Measurements from ENCODE around the gene SLC7A8. TPM values are rescaled to one million over a fixed set of nuclear protein-coding genes. Genes with fewer than 3 reads are reported as not detected.
"Not testable (repeated sequence)": the region's sequence is repeated elsewhere in the genome, so short reads cannot be mapped to it uniquely, and the experiment has no call there.

SLC7A8 gene
- 28.3 and 30.9 TPM in 2 replicates for total RNA-seq
- long read RNA-seq, partial matches to known transcripts = 1 of 2 reads
- long read RNA-seq, other reads (novel, unspliced or antisense) = 1 of 2 reads

- Mint-ChIP-seq H3K36me3 (ENCODE audit: insufficient read depth) (no peaks in the 10 kb centered on the region), H3K9me3 (ENCODE audit: low read depth) (no peaks in the 10 kb centered on the region), H3K4me3 (ENCODE audit: low read depth) (no peak within 1 kb of the TSS), H3K4me1 (ENCODE audit: low read depth) (peaks cover 5% of the 10 kb centered on the region), H3K27me3 (no peaks in the 10 kb centered on the region), H3K27ac (no peak within 1 kb of the TSS)
- TF ChIP-seq, protein P1, sequence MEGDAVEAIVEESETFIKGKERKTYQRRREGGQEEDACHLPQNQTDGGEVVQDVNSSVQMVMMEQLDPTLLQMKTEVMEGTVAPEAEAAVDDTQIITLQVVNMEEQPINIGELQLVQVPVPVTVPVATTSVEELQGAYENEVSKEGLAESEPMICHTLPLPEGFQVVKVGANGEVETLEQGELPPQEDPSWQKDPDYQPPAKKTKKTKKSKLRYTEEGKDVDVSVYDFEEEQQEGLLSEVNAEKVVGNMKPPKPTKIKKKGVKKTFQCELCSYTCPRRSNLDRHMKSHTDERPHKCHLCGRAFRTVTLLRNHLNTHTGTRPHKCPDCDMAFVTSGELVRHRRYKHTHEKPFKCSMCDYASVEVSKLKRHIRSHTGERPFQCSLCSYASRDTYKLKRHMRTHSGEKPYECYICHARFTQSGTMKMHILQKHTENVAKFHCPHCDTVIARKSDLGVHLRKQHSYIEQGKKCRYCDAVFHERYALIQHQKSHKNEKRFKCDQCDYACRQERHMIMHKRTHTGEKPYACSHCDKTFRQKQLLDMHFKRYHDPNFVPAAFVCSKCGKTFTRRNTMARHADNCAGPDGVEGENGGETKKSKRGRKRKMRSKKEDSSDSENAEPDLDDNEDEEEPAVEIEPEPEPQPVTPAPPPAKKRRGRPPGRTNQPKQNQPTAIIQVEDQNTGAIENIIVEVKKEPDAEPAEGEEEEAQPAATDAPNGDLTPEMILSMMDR (IDR thresholded peaks at IDR 0.05; ENCODE audit: unreplicated experiment) = no peak
- peak; percentile 20 for DNase-seq (ENCODE audit: low spot score, unreplicated experiment)
Observed at GRCh38 chr14:23183479-23183878, at the start of gene SLC7A8. Gene SLC7A8, minus strand, starts transcription at chr14:23183660. Its CDS starts 746 bp downstream, at chr14:23182914.

DNA sequence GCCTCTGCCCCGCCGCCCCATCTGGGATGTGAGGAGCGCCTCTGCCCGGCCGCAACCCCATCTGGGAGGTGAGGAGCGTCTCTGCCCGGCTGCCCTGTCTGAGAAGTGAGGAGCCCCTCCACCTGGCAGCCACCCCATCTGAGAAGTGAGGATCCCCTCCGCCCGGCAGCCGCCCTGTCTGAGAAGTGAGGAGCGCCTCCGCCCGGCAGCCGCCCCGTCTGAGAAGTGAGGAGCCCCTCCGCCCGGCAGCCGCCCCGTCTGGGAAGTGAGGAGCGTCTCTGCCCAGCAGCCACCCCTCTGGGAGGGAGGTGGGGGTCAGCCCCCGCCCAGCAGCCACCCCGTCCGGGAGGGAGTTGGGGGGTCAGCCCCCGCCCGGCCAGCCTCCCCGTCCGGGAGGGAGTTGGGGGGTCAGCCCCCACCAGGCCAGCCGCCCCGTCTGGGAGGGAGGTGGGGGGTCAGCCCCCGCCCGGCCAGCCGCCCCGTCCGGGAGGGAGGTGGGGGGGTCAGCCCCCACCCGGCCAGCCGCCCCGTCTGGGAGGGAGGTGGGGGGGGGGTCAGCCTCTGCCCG lies 48.9 kb upstream of the SLC7A8 start:
- H3K27me3 Mint-ChIP-seq; H3K27ac Mint-ChIP-seq; H3K4me1 Mint-ChIP-seq (ENCODE audit: low read depth); H3K36me3 Mint-ChIP-seq (ENCODE audit: insufficient read depth); H3K4me3 Mint-ChIP-seq (ENCODE audit: low read depth); H3K9me3 Mint-ChIP-seq (ENCODE audit: low read depth); DNase-seq (ENCODE audit: low spot score, unreplicated experiment): not testable (repeated sequence)

GRCh38 chr14:23228812-23229211 lies 45.4 kb upstream of the SLC7A8 start:
- DNase-seq (ENCODE audit: low spot score, unreplicated experiment) = no peak
- TF ChIP-seq, protein P1 (IDR thresholded peaks at IDR 0.05; ENCODE audit: unreplicated experiment) = no peak
- Mint-ChIP-seq H3K4me3 (ENCODE audit: low read depth) (no peak overlapping the region), H3K27me3 (no peaks in the 10 kb centered on the region), H3K4me1 (ENCODE audit: low read depth) (no peaks in the 10 kb centered on the region), H3K27ac (no peak overlapping the region), H3K36me3 (ENCODE audit: insufficient read depth) (no peaks in the 10 kb centered on the region), H3K9me3 (ENCODE audit: low read depth) (peaks cover 18% of the 10 kb centered on the region)

- DNase-seq (ENCODE audit: low spot score, unreplicated experiment) = no peak
- H3K36me3 Mint-ChIP-seq (ENCODE audit: insufficient read depth) = no peaks in the 10 kb centered on the region
- H3K9me3 Mint-ChIP-seq (ENCODE audit: low read depth) = peaks cover 20% of the 10 kb centered on the region
- no peak overlapping the region for H3K4me3 Mint-ChIP-seq (ENCODE audit: low read depth)
- no peak overlapping the region for H3K27ac Mint-ChIP-seq
- no peaks in the 10 kb centered on the region for H3K4me1 Mint-ChIP-seq (ENCODE audit: low read depth)
- TF ChIP-seq, protein P1 (IDR thresholded peaks at IDR 0.05; ENCODE audit: unreplicated experiment) = no peak
- no peaks in the 10 kb centered on the region for H3K27me3 Mint-ChIP-seq
Observed at GRCh38 chr14:23227566-23227965, 44.1 kb upstream of the SLC7A8 start.

DNA sequence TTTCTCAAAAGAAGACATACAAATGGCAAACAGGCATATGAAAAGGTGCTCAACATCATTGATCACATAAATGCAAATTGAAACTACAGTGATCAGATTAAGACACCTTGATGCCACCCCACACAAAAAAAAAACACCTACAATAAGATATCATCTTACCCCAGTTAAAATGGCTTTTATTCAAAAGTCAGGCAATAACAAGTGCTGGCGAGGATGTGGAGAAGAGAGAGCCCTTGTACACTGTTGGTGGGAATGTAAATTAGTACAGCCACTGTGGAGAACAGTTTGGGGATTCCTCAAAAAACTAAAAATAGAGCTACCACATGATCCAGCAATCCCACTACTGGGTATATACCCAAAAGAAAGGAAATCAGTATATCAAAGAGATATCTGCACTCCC lies 41.5 kb upstream of the SLC7A8 start:
- not testable (repeated sequence) for H3K36me3 Mint-ChIP-seq (ENCODE audit: insufficient read depth); H3K4me1 Mint-ChIP-seq (ENCODE audit: low read depth); H3K27me3 Mint-ChIP-seq; H3K27ac Mint-ChIP-seq; DNase-seq (ENCODE audit: low spot score, unreplicated experiment); H3K4me3 Mint-ChIP-seq (ENCODE audit: low read depth)
- H3K9me3 Mint-ChIP-seq (ENCODE audit: low read depth) = peaks cover 16% of the 10 kb centered on the region

DNA sequence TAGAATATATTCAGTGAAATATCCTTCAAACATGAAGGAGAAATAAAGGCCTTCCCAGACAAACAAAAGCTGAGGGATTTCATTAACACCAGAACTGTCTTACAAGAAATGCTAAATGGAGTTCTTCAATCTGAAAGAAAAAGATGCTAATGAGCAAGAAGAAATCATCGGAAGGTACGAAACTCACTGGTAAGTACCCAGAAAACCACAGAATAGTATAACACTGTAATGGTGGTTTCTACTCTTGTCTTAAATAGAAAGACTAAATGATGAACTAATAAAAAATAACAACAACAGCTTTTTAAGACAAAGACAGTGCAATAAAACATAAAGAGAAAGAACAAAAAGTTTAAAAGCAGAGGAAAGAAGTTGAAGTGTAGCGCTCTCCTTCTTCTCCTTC lies 35.6 kb upstream of the SLC7A8 start:
- H3K36me3 Mint-ChIP-seq (ENCODE audit: insufficient read depth) = no peaks in the 10 kb centered on the region
- H3K27ac Mint-ChIP-seq = peak overlapping the region; percentile 24
- no peaks in the 10 kb centered on the region for H3K27me3 Mint-ChIP-seq
- peaks cover 10% of the 10 kb centered on the region for H3K9me3 Mint-ChIP-seq (ENCODE audit: low read depth)
- TF ChIP-seq, protein P1 (IDR thresholded peaks at IDR 0.05; ENCODE audit: unreplicated experiment) = no peak
- DNase-seq (ENCODE audit: low spot score, unreplicated experiment) = no peak
- H3K4me1 Mint-ChIP-seq (ENCODE audit: low read depth) = no peaks in the 10 kb centered on the region
- H3K4me3 Mint-ChIP-seq (ENCODE audit: low read depth) = no peak overlapping the region

Data from progenitor cell of endocrine pancreas (in vitro differentiated cells).